A549 treated with Mapracorat at 1 μM for 4 hours (cell line): Measurements from ENCODE around the gene C3orf33. TPM values are rescaled to one million over a fixed set of nuclear protein-coding genes. Genes with fewer than 3 reads are reported as not detected.

ENCODE experiments used
- total RNA-seq: library from RNA; stranded (reverse); fragments of 200-300 nt; extraction: Qiagen RNA extraction; gene quantifications from 5 replicates; pipeline ENCODE4 v1.2.3, GENCODE V29; 2022

C3orf33 gene
- 5.8 to 7.6 TPM (median 6.1 TPM) in 5 replicates for total RNA-seq

GRCh38 chr3:155805802-155806618 is at the start of gene C3orf33:
Gene C3orf33 (minus strand): TSS chr3:155806278. CDS start chr3:155806252, 26 bp downstream.

GRCh38 chr3:155854141-155854940 is 48.3 kb upstream of the C3orf33 start, which contains the start of gene SLC33A1:
Gene SLC33A1 (minus strand): TSS chr3:155854427. CDS start chr3:155853997, 430 bp downstream.

GRCh38 chr3:155744626-155745324 is 61.3 kb downstream of the C3orf33 start, which contains the start of gene PLCH1:
Gene PLCH1 (minus strand): TSS chr3:155745071. CDS start chr3:155704224, 40,847 bp downstream.

Other genes with a start within 250 kb of the C3orf33 start
- 0.71 to 1.1 TPM (median 0.82 TPM) in 5 replicates for gene PLCH1, start 61.2 kb downstream of the C3orf33 start, total RNA-seq
- gene SLC33A1, start 48.1 kb upstream of the C3orf33 start, total RNA-seq, result 13.7 to 17.7 TPM (median 15.2 TPM) in 5 replicates
- 74.1 to 103 TPM (median 78.9 TPM) in 5 replicates for gene GMPS, start 64.4 kb upstream of the C3orf33 start, total RNA-seq